Chondrocyte (in vitro differentiated cells): ENCODE measurements around the gene WDR27. TPM values are rescaled to one million over a fixed set of nuclear protein-coding genes. Genes with fewer than 3 reads are reported as not detected.

Experiments
- DNase-seq: peaks from one replicate; pipeline ENCODE4 v3.0.0; 2021; ENCODE audit warnings: mixed read lengths, low spot score
- H3K27ac Mint-ChIP-seq: one replicate; pipeline ENCODE4 v1.8.0; 2021; ENCODE audit warnings: mild to moderate bottlenecking, moderate library complexity, mixed read lengths; ENCODE audit not compliant: unreplicated experiment
- H3K27me3 Mint-ChIP-seq: 2 replicates; pipeline ENCODE4 v1.8.0; 2021; ENCODE audit warnings: low read depth, mixed read lengths
- H3K36me3 Mint-ChIP-seq: 2 replicates; pipeline ENCODE4 v1.8.0; 2021; ENCODE audit warnings: low read depth, mixed read lengths
- H3K4me1 Mint-ChIP-seq: 2 replicates; pipeline ENCODE4 v1.8.0; 2021; ENCODE audit warnings: low read depth, mild to moderate bottlenecking, mixed read lengths
- H3K4me3 Mint-ChIP-seq: one replicate; pipeline ENCODE4 v1.8.0; 2021; ENCODE audit warnings: mild to moderate bottlenecking, moderate library complexity, mixed read lengths; ENCODE audit not compliant: unreplicated experiment
- H3K9me3 Mint-ChIP-seq: 2 replicates; pipeline ENCODE4 v1.8.0; 2021; ENCODE audit warnings: low read depth, mixed read lengths
- total RNA-seq: library from RNA; stranded (reverse); gene quantifications from 3 replicates; pipeline ENCODE4 v1.2.1, GENCODE V29; 2021
- TF ChIP-seq, protein P1 (sequence below): fragments of 200-600 bp; sonication (generic); IDR thresholded peaks from 2 replicates; pipeline ENCODE4 v1.5.0; 2021; ENCODE audit warnings: antibody characterized with exemption, mild to moderate bottlenecking, moderate library complexity

WDR27 gene
- total RNA-seq, 1 donor from 2014 or later = 24.9 TPM

DNA sequence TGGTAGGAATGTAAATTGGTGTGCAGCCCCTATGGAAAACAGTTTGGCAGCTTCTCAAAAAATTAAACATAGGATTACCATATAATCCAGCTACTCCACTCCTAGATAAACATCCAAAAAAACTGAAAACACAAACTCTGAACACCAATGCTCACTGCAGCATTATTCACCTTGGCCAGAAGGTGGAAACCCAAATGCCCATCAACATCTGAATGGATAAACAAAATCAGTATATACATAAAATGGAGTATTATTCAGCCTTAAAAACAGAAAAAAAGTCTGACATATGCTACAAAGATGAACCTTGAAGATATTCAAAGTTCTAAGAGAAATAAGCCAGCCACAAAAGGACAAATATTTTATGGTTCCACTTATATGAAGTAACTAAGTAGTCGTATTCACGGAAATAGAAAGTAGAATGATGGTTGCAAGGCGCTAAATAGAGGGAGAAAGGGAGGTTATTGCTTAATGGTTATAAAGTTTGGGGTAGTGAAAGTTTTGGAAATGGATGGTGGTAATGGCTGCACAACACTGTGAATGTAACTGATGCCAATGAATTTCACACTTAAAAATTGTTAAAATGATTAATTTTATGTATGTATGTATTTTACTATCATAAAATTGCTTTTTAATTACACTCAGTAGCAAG lies 18.5 kb upstream of the WDR27 start:
- H3K27me3 Mint-ChIP-seq = no peaks in the 10 kb centered on the region
- no peak overlapping the region for H3K27ac Mint-ChIP-seq
- H3K36me3 Mint-ChIP-seq = peaks cover 7% of the 10 kb centered on the region
- no peaks in the 10 kb centered on the region for H3K9me3 Mint-ChIP-seq
- no peak overlapping the region for H3K4me3 Mint-ChIP-seq
- H3K4me1 Mint-ChIP-seq = peaks cover 30% of the 10 kb centered on the region
- TF ChIP-seq, protein P1, sequence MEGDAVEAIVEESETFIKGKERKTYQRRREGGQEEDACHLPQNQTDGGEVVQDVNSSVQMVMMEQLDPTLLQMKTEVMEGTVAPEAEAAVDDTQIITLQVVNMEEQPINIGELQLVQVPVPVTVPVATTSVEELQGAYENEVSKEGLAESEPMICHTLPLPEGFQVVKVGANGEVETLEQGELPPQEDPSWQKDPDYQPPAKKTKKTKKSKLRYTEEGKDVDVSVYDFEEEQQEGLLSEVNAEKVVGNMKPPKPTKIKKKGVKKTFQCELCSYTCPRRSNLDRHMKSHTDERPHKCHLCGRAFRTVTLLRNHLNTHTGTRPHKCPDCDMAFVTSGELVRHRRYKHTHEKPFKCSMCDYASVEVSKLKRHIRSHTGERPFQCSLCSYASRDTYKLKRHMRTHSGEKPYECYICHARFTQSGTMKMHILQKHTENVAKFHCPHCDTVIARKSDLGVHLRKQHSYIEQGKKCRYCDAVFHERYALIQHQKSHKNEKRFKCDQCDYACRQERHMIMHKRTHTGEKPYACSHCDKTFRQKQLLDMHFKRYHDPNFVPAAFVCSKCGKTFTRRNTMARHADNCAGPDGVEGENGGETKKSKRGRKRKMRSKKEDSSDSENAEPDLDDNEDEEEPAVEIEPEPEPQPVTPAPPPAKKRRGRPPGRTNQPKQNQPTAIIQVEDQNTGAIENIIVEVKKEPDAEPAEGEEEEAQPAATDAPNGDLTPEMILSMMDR = peak; percentile 44
- DNase-seq = no peak

- Mint-ChIP-seq H3K36me3 (peaks cover 15% of the 10 kb centered on the region), H3K4me1 (peaks cover 26% of the 10 kb centered on the region), H3K4me3 (no peak overlapping the region), H3K27me3 (no peaks in the 10 kb centered on the region), H3K27ac (no peak overlapping the region), H3K9me3 (no peaks in the 10 kb centered on the region)
- TF ChIP-seq, protein P1 = no peak
- DNase-seq = no peak
These were observed 17.3 kb upstream of the WDR27 start for GRCh38 chr6:169719117-169719516.

- DNase-seq = no peak
- H3K4me1 Mint-ChIP-seq = peaks cover 5% of the 10 kb centered on the region
- no peak overlapping the region for H3K27ac Mint-ChIP-seq
- peaks cover 23% of the 10 kb centered on the region for H3K36me3 Mint-ChIP-seq
- H3K4me3 Mint-ChIP-seq = no peak overlapping the region
- TF ChIP-seq, protein P1 = no peak
- no peaks in the 10 kb centered on the region for H3K27me3 Mint-ChIP-seq
- H3K9me3 Mint-ChIP-seq = no peaks in the 10 kb centered on the region
These were observed 12.8 kb upstream of the WDR27 start for GRCh38 chr6:169714595-169714994.

DNA sequence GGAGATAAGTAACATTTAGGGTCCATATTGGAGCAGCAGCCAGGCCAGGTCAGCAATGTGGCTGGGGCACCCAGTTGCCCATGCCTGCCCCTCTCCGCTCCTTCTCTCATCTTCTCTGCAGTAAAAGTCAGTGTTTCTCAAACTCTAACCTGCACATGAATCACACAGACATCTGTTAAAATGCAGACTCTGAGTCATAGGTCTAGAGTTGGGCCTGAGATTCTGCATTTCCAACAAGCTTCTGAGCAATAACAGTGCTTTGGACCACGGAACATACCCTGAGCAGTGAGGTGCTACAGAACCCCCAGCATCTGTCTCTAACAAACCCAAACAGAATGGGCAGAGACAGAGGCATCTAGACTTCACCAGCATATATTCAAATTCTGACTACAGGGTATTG lies 12.3 kb upstream of the WDR27 start:
- H3K27me3 Mint-ChIP-seq = no peaks in the 10 kb centered on the region
- DNase-seq = no peak
- no peak overlapping the region for H3K4me3 Mint-ChIP-seq
- no peak overlapping the region for H3K27ac Mint-ChIP-seq
- TF ChIP-seq, protein P1 = no peak
- H3K9me3 Mint-ChIP-seq = no peaks in the 10 kb centered on the region
- H3K4me1 Mint-ChIP-seq = peaks cover 3% of the 10 kb centered on the region
- peaks cover 23% of the 10 kb centered on the region for H3K36me3 Mint-ChIP-seq

- Mint-ChIP-seq H3K27ac (peak overlapping the region; percentile 12), H3K27me3 (no peaks in the 10 kb centered on the region), H3K4me3 (no peak overlapping the region), H3K4me1 (peaks cover 8% of the 10 kb centered on the region), H3K36me3 (peaks cover 17% of the 10 kb centered on the region), H3K9me3 (no peaks in the 10 kb centered on the region)
- TF ChIP-seq, protein P1 = no peak
- no peak for DNase-seq
These were observed 8.2 kb upstream of the WDR27 start for GRCh38 chr6:169710009-169710408.
